ENCODE measurements around the gene RNPEP. TPM values are rescaled to one million over a fixed set of nuclear protein-coding genes. Genes with fewer than 3 reads are reported as not detected.
"Not testable (repeated sequence)": the region's sequence is repeated elsewhere in the genome, so short reads cannot be mapped to it uniquely, and the experiment has no call there.

Gene RNPEP, protein sequence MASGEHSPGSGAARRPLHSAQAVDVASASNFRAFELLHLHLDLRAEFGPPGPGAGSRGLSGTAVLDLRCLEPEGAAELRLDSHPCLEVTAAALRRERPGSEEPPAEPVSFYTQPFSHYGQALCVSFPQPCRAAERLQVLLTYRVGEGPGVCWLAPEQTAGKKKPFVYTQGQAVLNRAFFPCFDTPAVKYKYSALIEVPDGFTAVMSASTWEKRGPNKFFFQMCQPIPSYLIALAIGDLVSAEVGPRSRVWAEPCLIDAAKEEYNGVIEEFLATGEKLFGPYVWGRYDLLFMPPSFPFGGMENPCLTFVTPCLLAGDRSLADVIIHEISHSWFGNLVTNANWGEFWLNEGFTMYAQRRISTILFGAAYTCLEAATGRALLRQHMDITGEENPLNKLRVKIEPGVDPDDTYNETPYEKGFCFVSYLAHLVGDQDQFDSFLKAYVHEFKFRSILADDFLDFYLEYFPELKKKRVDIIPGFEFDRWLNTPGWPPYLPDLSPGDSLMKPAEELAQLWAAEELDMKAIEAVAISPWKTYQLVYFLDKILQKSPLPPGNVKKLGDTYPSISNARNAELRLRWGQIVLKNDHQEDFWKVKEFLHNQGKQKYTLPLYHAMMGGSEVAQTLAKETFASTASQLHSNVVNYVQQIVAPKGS
- 11.4 TPM for total RNA-seq

GRCh38 chr1:201982623-201983379, at the start of gene RNPEP:
Gene RNPEP (plus strand): TSS chr1:201982648. CDS start chr1:201982667, 19 bp downstream.
- DNase-seq (ENCODE audit: low spot score in 2 of 2), result peak; percentile 62 to 83
- FAIRE-seq, result no peak

GRCh38 chr1:201933840-201934430, 48.5 kb upstream of the RNPEP start:
- FAIRE-seq (no peak), DNase-seq (ENCODE audit: low spot score in 2 of 2) (no peak)

DNA sequence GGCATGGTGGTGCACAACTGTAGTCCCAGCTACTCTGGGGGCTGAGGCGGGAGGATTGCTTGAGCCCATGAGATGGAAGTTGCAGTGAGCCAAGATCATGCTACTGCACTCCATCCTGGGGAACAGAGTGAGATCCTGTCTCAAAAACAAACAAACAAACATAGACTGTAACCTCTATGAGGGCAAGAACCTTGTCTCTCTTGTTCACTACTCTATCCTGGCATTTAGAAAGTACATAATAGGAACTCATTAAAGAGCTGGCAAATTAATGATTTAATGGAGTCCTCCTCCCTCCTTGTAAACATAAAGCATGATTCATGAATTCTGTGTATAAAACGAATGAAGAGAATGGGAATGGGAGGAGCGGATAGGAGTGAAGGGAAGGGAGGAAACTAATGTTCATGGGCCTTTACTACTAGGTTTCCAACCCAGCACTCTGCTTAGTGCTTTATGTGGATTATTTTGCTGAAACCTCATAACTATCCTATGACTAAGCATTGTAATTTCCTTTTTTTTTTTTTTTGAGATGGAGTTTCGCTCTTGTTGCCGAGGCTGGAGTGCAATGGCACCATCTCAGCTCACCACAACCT, 44.7 kb upstream of the RNPEP start:
- no peak for DNase-seq (ENCODE audit: low spot score in 2 of 2)

DNA sequence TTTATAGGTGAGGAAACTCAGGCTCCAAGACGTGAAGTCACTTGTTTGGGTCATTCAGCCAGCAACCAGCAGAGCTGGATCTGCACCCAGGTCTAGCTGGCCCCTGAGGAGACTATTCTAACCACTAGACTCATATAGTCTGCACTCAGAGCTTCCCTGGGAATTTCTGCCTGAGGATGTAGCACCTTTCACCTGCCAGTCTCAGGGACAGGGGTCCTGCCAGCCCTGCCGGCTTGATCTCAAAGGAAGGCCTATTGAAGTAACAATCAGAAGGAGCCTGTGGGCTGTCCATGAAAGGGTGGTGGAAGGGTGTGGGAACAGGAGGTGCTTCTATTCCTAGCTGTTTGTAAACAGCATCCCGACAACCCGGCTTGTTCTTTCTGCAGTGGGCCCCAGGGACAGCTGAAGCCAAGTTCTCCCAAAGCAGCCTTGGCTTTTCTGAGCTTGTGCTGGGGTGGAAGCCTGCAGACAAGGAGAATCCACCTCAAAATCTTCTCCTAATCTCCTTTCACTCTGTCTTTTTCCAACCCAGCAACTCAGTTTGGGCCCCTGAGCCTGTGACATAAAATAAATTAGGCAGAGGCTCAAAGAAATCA, 43.9 kb upstream of the RNPEP start:
- DNase-seq (ENCODE audit: low spot score in 2 of 2), result no peak
- no peak for FAIRE-seq

More for the DNA sequence above, 44.7 kb upstream of the RNPEP start:
- no peak for FAIRE-seq

DNA sequence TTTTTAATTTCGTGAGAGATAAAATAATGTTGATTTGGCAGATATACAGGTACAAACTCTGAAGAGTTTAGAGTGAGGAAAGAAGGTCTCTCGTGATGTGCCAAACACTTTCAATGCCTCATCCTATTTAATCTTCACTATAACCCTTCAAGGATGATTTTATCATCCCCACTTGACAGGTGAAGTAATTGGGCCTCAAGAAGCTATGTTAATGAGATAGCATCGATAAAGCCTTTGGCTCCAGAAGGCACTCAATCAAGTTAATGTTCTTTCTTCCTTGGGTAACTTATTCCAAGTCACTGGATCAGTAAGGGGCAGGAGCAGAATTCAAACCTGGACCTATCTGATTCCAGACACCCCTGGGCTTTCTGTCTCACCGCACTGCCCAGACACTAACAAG, 43.3 kb upstream of the RNPEP start:
- FAIRE-seq (no peak), DNase-seq (ENCODE audit: low spot score in 2 of 2) (no peak)

DNA sequence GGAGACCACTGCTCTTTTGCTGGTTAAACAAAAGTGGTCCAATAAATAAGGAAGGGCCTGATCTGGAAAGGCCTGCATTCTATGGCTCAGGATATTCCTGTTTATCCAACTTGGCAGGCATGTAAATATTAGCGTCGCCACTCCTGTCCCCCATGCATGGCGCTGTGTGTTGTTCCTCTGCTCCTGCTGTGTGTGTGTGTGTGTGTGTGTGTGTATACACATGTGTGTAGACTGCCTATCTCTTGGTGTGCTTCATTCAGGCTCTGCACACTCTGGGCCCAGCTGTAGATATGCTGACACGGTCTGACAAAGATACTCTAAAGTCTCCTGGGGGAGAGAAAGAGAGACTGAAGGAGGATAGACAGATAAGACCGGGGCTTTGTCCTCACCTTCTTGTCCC, 42.9 kb upstream of the RNPEP start:
- FAIRE-seq (no peak), DNase-seq (ENCODE audit: low spot score in 2 of 2) (no peak)

- not testable (repeated sequence) for FAIRE-seq; DNase-seq (ENCODE audit: low spot score in 2 of 2)
These were observed 42.1 kb upstream of the RNPEP start for GRCh38 chr1:201940316-201940715.

DNA sequence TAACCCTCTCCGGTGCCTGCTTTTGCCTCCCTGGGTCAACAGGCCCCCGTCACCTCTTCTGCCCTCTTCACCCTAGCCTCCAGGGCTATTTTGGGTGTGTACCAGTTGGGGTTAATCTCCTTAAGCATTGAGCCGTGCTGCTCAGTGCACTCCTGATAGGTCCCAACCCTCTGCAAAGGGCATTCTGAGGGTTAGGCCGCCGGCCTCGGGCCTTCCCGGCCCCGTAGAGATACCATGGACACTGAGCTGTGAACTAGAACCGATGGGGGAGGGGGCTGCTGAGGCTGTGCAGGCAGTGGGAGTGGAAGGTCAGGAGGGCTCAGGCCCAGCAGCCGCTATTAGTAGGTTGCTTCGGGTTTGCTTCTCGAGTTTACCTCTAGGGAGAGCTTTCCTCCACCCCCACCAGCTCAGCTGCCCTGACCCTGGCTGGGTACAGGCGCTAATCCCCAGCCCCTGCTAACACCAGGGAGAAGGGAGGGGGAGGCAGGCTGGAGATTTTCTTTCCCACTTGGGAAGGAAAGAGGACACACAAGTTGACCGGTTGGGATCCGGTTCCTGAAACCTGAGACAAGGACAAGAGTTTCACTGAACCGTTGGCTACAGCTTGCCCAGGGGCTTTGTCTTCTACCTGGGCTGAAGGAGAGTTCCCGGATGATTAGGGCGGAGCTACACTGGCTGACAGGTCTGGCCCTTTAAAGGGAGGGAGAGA, 40.9 kb upstream of the RNPEP start:
- no peak for FAIRE-seq
- no peak for DNase-seq (ENCODE audit: low spot score in 2 of 2)

GRCh38 chr1:201942129-201942495, 40.3 kb upstream of the RNPEP start:
- DNase-seq (ENCODE audit: low spot score in 2 of 2), result no peak
- FAIRE-seq, result no peak

- FAIRE-seq (no peak), DNase-seq (ENCODE audit: low spot score in 2 of 2) (no peak)
These were observed 38.4 kb upstream of the RNPEP start for GRCh38 chr1:201944002-201944401.

GRCh38 chr1:201944639-201945038, 37.8 kb upstream of the RNPEP start:
- DNase-seq (ENCODE audit: low spot score in 2 of 2) (no peak), FAIRE-seq (no peak)

- DNase-seq (ENCODE audit: low spot score in 2 of 2) (no peak), FAIRE-seq (no peak)
These were observed 37.3 kb upstream of the RNPEP start for GRCh38 chr1:201945157-201945556.

GRCh38 chr1:201945863-201946223, 36.6 kb upstream of the RNPEP start:
- FAIRE-seq, result no peak
- no peak for DNase-seq (ENCODE audit: low spot score in 2 of 2)

GRCh38 chr1:201946224-201946908, 36.1 kb upstream of the RNPEP start, which contains the start of gene LMOD1:
Gene LMOD1 (minus strand): TSS chr1:201946548. CDS start chr1:201946340, 208 bp downstream.
- DNase-seq (ENCODE audit: low spot score in 2 of 2) (peak in 1 of 2 donors; percentile 72), FAIRE-seq (no peak)

DNA sequence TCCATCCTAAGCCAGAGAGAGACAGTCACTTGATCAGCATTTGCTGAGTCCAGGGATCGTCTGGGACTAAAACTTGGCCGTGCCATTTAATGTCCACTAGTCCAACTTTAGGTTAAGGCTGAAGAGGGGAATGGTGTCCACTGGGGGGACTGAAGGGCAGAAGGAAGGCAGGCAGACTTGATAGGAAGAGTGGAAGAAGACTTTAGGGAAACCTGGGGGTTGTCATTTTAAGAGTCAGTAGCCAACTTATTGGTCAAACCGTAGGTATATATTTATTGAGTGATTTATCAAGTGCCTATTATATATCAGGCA, 34.8 kb upstream of the RNPEP start:
- FAIRE-seq (no peak), DNase-seq (ENCODE audit: low spot score in 2 of 2) (no peak)

- no peak for FAIRE-seq
- no peak for DNase-seq (ENCODE audit: low spot score in 2 of 2)
These were observed 33.0 kb upstream of the RNPEP start for GRCh38 chr1:201949491-201949890.

DNA sequence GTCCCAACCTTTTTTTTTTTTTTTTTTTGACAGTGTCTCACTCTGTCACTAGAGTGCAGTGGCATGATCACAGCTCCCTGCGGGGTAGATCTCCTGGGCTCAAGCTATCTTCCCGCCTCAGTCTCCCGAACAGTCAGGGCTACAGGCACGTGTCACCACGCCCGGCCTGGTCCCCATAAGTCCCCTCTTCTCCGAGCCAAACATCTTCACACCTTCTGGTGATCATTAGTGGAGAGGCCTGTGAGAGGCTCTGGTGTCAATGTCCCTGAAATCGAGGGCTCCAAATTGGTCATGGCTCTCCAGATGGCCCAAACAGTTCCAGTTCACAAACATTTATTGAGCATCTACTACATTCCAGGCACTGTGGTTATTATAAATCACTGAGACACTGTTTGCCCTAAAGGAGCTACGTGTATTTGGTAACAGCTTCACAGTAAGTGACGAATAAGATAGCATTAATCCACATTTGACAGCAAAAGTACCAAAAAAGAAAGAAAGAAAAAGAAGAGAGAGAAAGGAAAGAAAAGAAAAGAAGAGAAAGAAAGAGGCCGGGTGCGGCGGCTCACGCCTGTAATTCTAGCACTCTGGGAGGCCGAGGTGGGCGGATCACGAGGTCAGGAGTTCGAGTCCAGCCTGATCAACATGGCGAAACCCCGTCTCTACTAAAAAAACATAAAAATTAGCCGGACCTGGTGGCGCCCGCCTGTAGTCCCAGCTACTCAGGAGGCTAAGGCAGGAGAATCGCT, 28.0 kb upstream of the RNPEP start:
- FAIRE-seq (no peak), DNase-seq (ENCODE audit: low spot score in 2 of 2) (no peak)

DNA sequence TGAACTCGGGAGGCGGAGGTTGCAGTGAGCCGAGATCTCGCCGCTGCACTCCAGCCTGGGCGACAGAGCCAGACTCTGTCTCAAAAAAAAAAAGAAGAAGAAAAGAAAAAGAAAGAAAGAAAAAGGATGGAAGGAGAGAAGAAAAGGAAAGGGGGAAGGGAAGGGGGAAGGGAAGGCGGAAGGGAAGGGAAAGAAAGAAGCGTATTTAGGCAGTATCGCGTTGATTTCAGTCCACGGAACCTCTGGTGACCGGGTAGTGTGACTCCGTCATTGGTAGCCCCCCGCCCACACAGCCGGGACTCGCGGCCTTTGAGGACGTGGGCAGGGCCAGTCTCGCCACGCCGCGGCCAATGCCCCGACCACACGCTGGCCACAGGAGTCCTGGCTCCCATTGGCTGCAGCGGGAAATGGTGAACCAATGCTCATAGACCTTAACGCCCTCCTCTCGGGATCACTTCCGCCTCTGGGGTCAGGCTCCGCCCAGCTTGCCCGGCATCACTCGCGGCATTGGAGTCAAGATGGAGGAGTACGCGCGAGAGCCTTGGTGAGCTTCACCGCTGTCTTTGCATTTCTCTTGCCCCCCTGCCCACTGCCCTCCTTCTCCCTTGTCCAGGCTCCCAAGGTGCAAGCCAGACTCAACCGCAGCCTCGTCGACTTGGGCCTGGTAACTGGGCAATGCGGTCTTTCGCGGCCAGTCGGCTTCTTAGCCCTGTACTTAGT, 27.3 kb upstream of the RNPEP start, which contains the start of gene TIMM17A:
Gene TIMM17A (plus strand): TSS at position 495 of the 720 bp plus-strand sequence. CDS start 24 bp downstream, at position 519.
- FAIRE-seq (no peak), DNase-seq (ENCODE audit: low spot score in 2 of 2) (peak; percentile 79 to 92)
